Liver (tissue), 9 donors: Measurements from ENCODE around the gene TMEM97. TPM values are rescaled to one million over a fixed set of nuclear protein-coding genes. Genes with fewer than 3 reads are reported as not detected.

Source experiments
- DNase-seq: peaks from one replicate; pipeline ENCODE4 v3.0.0-alpha.2; 2017; ENCODE audit warnings: low spot score
- H3K27ac ChIP-seq, 2 donors: one replicate each; pipeline ENCODE4 v1.7.0; 2013; ENCODE audit warnings: inconsistent platforms in 2 of 2, low read length in 2 of 2, control low read depth in 1 of 2, low read depth in 1 of 2, mild to moderate bottlenecking in 1 of 2
- H3K27me3 ChIP-seq, 4 donors: one replicate each; pipeline versions ENCODE4 v1.6.1 to v1.7.0; 2013; ENCODE audit warnings: low read length in 3 of 4, inconsistent platforms in 1 of 4, mild to moderate bottlenecking in 1 of 4, moderate library complexity in 1 of 4; ENCODE audit not compliant: control insufficient read depth in 4 of 4, insufficient read depth in 4 of 4
- H3K36me3 ChIP-seq, 4 donors: one replicate each; pipeline versions ENCODE4 v1.6.1 to v1.7.0; 2013; ENCODE audit warnings: low read length in 3 of 4, mild to moderate bottlenecking in 3 of 4, low read depth in 1 of 4, moderate library complexity in 1 of 4; ENCODE audit not compliant: control insufficient read depth in 4 of 4, insufficient read depth in 3 of 4
- H3K4me1 ChIP-seq, 4 donors: one replicate each; pipeline versions ENCODE4 v1.6.1 to v1.7.0; 2013; ENCODE audit warnings: low read length in 3 of 4, mild to moderate bottlenecking in 3 of 4, moderate library complexity in 1 of 4; ENCODE audit not compliant: control insufficient read depth in 4 of 4, insufficient read depth in 4 of 4
- H3K4me3 ChIP-seq, 3 donors: one replicate each; pipeline versions ENCODE4 v1.6.1 to v1.7.0; 2013; ENCODE audit warnings: low read length in 3 of 3, control low read depth in 1 of 3, low read depth in 1 of 3, mild to moderate bottlenecking in 1 of 3
- H3K9ac ChIP-seq, 2 donors: one replicate each; pipeline ENCODE4 v1.7.0; 2013; ENCODE audit warnings: low read length in 2 of 2, mild to moderate bottlenecking in 2 of 2, moderate library complexity in 2 of 2, control low read depth in 1 of 2, low read depth in 1 of 2
- H3K9me3 ChIP-seq, 4 donors: one replicate each; pipeline versions ENCODE4 v1.6.1 to v1.7.0; 2013; ENCODE audit warnings: low read length in 3 of 4; ENCODE audit not compliant: control insufficient read depth in 4 of 4
- CTCF ChIP-seq: fragments of 150-350 bp; IDR thresholded peaks from 2 replicates; pipeline ENCODE4 v1.5.1; 2017; ENCODE audit warnings: improper control_type of control experiment, low read depth, low read length; ENCODE audit not compliant: missing input control
- FOXA1 ChIP-seq: IDR thresholded peaks from 2 replicates; pipeline ENCODE4 v1.6.1; 2016; ENCODE audit warnings: antibody characterized with exemption
- GABPA ChIP-seq, 2 donors: IDR thresholded peaks in 1 of 2; conservative IDR thresholded peaks in 1 of 2; 2 replicates each; pipeline ENCODE4 v1.6.1; 2016; ENCODE audit warnings: antibody characterized with exemption in 2 of 2, mild to moderate bottlenecking in 1 of 2, moderate library complexity in 1 of 2
- HNF4G ChIP-seq: IDR thresholded peaks from 2 replicates; pipeline ENCODE4 v1.6.1; 2016; ENCODE audit warnings: antibody characterized with exemption
- NR2F2 ChIP-seq: IDR thresholded peaks from 2 replicates; pipeline ENCODE4 v1.6.1; 2016; ENCODE audit warnings: antibody characterized with exemption
- RXRA ChIP-seq, 2 donors: IDR thresholded peaks; 2 replicates each; pipeline ENCODE4 v1.6.1; 2017 to 2018; ENCODE audit warnings: antibody characterized with exemption in 2 of 2, mild to moderate bottlenecking in 1 of 2
- TAF1 ChIP-seq: conservative IDR thresholded peaks from 2 replicates; pipeline ENCODE4 v1.6.1; 2016; ENCODE audit warnings: antibody characterized with exemption, mild to moderate bottlenecking
- YY1 ChIP-seq: IDR thresholded peaks from 2 replicates; pipeline ENCODE4 v1.6.1; 2016; ENCODE audit warnings: antibody characterized with exemption, mild to moderate bottlenecking
- whole genome bisulfite sequencing: extraction: QIAGEN DNeasy Blood & Tissue Kit; methylation state at CpG from one replicate; pipeline ENCODE4 v1.1.7; 2013; 5-methylcytosine and 5-hydroxymethylcytosine counted together
- polyA plus RNA-seq, 2 donors: library from polyadenylated mRNA; stranded (reverse) in 1 of 2; unstranded in 1 of 2; fragments of 200-250 nt in 1 of 2; fragments of >200 nt in 1 of 2; fragmentation: Nextera tagmentation in 1 of 2; extraction: Ambion mirVana in 1 of 2; gene quantifications; one replicate each; pipeline versions ENCODE4 v1.2.1 to v1.2.3, GENCODE V29; 2013 to 2015
- total RNA-seq, 2 donors: library from RNA; depleted of rRNA; stranded (reverse); fragments of >200 nt; gene quantifications; one replicate each; pipeline ENCODE4 v1.2.3, GENCODE V29; 2014
- TF ChIP-seq, protein P1 (sequence below): IDR thresholded peaks from 2 replicates; pipeline ENCODE4 v1.6.1; 2016; ENCODE audit warnings: antibody characterized with exemption
- TF ChIP-seq, protein P2 (sequence below): IDR thresholded peaks from 2 replicates; pipeline ENCODE4 v1.6.1; 2016; ENCODE audit warnings: antibody characterized with exemption
- donor health status: healthy.
- donor health status: healthy.
- donor health status: healthy.
- donor health status: healthy.
- donor health status: healthy.

TMEM97 gene
- total and polyA plus RNA-seq, 4 donors, result 29.5 to 90.2 (median 63.5) TPM

- H3K27ac ChIP-seq, result peak overlapping the region; percentile 83 to 89
- H3K4me1 ChIP-seq, result peaks cover 9 to 55% (median 37%) of the 10 kb centered on the region in 4 donors
- TF ChIP-seq, protein P1, sequence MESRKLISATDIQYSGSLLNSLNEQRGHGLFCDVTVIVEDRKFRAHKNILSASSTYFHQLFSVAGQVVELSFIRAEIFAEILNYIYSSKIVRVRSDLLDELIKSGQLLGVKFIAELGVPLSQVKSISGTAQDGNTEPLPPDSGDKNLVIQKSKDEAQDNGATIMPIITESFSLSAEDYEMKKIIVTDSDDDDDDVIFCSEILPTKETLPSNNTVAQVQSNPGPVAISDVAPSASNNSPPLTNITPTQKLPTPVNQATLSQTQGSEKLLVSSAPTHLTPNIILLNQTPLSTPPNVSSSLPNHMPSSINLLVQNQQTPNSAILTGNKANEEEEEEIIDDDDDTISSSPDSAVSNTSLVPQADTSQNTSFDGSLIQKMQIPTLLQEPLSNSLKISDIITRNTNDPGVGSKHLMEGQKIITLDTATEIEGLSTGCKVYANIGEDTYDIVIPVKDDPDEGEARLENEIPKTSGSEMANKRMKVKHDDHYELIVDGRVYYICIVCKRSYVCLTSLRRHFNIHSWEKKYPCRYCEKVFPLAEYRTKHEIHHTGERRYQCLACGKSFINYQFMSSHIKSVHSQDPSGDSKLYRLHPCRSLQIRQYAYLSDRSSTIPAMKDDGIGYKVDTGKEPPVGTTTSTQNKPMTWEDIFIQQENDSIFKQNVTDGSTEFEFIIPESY, result no peak
- TF ChIP-seq TAF1 (peak; percentile 19), GABPA (IDR thresholded peaks at IDR 0.05 in 1 of 2, conservative IDR thresholded peaks at IDR 0.05 in 1 of 2) (no peak), CTCF (no peak), RXRA (IDR thresholded peaks at IDR 0.05) (no peak), HNF4G (no peak)
- H3K27me3 ChIP-seq, result no peaks in the 10 kb centered on the region
- no peaks in the 10 kb centered on the region for H3K36me3 ChIP-seq
- peak overlapping the region; percentile 61 to 77 (median 70) for H3K4me3 ChIP-seq
- WGBS, result under 1% methylated on average over 7 of the region's 7 CpGs
- peak overlapping the region; percentile 82 to 84 for H3K9ac ChIP-seq
- H3K9me3 ChIP-seq, result no peaks in the 10 kb centered on the region
- DNase-seq, result no peak
These were observed 567 bp downstream of the TMEM97 start for GRCh38 chr17:28319598-28319935.

DNA sequence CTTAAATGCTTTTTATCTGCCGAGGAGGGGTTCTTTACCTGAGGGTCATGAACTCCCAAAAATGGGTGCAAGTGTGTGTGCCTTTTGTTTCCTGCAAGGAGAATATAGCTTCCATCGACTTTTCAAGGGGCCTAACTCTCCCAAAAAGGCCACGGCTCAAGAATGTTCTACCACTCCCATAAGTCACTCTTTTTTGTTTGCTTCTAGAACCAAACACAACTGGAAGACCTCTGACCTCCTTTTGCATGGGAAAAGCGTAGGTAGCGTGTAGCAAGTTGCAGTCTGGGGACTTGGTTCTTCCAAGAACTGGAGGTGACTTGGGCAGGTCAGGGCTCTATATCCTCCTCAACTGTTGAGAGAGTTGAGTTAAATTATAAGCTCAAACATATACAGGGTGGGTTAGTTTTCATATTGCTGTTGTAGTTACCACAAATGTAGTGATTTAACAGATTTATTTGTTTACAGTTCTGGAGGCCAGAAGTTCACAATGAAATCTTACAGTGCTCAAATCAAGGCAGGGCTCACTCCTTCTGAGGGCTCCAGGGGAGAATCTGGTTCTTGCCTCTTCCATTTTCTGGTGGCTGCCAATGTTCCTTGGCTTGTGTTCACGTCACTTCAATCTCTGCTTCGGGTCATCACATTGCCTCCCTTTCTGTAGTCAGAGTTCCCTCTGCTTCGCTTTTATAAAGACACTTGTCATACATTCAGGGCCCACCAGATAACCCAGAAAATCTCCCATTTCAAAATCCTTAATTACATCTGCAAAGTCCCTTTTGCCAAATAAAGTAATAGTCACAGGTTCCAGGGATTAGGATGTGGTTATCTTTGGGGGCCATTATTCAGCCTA, 1.4 kb downstream of the TMEM97 start:
- TF ChIP-seq FOXA1 (no peak), NR2F2 (no peak), CTCF (no peak), YY1 (no peak)
- TF ChIP-seq, protein P2, sequence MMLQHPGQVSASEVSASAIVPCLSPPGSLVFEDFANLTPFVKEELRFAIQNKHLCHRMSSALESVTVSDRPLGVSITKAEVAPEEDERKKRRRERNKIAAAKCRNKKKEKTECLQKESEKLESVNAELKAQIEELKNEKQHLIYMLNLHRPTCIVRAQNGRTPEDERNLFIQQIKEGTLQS, result no peak
- TF ChIP-seq, protein P1, result no peak
- WGBS, result 43% methylated on average over 8 of the region's 8 CpGs
- no peaks in the 10 kb centered on the region for H3K9me3 ChIP-seq
- no peaks in the 10 kb centered on the region for H3K36me3 ChIP-seq
- H3K4me1 ChIP-seq, result peaks cover 10 to 61% (median 45%) of the 10 kb centered on the region in 4 donors
- no peak for DNase-seq
- no peaks in the 10 kb centered on the region for H3K27me3 ChIP-seq
- H3K4me3 ChIP-seq, result peak overlapping the region; percentile 61 to 77 (median 70)
- peak overlapping the region; percentile 83 to 89 for H3K27ac ChIP-seq
- H3K9ac ChIP-seq, result peak overlapping the region in 1 of 2 donors; percentile 84
